Loucy (cell line): ENCODE measurements around the gene CHRND.

Experiments
- EZH2phosphoT487 ChIP-seq: fragments of 200-600 bp; IDR thresholded peaks from 2 replicates; pipeline ENCODE4 v1.6.1; 2018; ENCODE audit warnings: antibody characterized with exemption, mild to moderate bottlenecking, moderate library complexity, borderline replicate concordance
- TF ChIP-seq, protein P1 (sequence below): fragments of 200-600 bp; sonication (generic); conservative IDR thresholded peaks from 2 replicates; pipeline ENCODE4 v1.5.1; 2014; ENCODE audit warnings: mild to moderate bottlenecking, antibody characterized with exemption, low read length

DNA sequence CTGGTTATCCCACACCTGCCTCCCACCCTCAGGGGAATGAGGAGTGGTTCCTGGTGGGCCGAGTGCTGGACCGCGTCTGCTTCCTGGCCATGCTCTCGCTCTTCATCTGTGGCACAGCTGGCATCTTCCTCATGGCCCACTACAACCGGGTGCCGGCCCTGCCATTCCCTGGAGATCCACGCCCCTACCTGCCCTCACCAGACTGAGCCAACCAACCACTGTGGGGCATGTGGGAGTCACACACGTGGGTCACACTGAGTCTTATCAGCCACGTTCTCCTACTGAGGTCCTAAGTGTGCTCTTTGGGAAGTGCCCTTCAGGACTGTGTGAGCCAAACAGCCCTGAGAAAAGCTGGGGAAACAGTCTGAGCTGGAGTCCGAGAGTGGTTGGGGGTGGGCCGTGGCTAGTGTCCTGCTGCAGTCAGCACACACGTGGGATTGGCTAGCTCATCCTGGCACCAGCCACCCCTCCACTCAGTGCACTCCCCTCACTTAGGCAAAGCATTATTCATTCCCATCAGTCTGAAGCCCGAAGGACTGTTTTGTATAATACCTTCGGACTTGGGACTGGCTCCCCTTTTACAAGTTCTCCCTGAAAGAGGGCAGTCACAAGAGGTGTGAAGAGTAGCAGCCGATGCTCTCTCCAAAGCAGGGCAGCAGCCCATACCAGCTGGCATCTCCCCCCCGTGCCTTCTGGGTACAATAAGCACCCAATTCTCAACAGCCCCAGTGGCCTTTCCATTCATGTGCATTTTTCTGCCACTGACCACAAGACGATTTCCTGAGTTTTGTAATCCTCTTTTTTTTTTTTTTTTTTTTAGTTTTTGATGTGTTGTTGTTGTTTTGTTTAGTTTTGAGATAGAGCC is 19.8 kb downstream of the CHRND start:
- TF ChIP-seq, protein P1, sequence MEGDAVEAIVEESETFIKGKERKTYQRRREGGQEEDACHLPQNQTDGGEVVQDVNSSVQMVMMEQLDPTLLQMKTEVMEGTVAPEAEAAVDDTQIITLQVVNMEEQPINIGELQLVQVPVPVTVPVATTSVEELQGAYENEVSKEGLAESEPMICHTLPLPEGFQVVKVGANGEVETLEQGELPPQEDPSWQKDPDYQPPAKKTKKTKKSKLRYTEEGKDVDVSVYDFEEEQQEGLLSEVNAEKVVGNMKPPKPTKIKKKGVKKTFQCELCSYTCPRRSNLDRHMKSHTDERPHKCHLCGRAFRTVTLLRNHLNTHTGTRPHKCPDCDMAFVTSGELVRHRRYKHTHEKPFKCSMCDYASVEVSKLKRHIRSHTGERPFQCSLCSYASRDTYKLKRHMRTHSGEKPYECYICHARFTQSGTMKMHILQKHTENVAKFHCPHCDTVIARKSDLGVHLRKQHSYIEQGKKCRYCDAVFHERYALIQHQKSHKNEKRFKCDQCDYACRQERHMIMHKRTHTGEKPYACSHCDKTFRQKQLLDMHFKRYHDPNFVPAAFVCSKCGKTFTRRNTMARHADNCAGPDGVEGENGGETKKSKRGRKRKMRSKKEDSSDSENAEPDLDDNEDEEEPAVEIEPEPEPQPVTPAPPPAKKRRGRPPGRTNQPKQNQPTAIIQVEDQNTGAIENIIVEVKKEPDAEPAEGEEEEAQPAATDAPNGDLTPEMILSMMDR, result no peak
- TF ChIP-seq EZH2phosphoT487, result no peak
